GM21367 (cell line): ENCODE results near the gene REG3A.

ENCODE experiments used
- ATAC-seq: cut with Tn5 transposase; IDR thresholded peaks from one replicate; pipeline ENCODE4 v1.9.1; 2021; ENCODE audit not compliant: unreplicated experiment

REG3A gene

GRCh38 chr2:79122676-79123075, 36.9 kb downstream of the REG3A start:
- no peak for ATAC-seq

- ATAC-seq, result no peak
Measured at GRCh38 chr2:79120194-79120713, 39.3 kb downstream of the REG3A start, which contains the start of gene REG1A. Gene REG1A (plus strand): TSS chr2:79120488. CDS start chr2:79120862, 374 bp downstream.

DNA sequence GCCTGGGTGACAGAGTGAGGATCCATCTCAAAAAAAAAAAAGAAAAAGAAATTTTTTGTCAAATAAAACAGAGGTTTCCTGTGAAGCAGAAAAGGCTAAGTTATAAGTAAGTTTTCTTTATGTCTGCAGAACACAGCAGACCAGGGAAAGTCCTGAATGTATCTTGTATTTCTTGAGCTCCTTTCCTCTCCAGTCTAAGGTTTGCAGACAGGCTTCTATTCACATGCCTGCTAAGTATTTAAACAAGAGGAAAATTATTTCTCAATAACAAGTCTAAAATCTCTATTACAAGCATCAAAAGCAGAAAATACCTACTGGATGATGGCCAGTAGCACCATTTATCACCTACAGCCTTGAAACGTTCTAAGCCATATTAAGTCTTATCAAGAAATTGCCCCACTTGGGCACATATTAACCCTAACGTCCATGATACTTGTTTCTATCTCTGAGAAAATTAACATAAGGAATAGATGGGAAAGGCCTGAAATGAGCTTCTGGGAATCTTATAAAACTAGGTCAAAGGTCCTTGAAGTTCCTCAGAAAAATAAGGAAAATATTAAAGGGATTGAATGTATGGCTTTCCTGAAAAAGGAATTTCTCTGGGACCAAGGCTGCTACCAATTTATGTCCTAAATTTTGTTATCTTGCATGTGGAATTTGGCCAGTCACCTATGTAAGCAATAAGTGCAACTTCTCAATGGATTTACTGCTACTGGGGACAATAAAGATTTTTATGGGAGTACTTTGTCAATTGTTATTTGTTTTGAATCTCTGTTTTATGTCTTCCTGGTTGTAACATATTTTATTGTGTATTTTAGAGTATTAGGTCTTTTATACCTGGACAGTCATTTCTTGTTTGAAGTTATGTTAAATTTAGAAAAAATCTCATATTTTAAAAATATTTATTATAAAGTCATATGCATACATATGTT, 42.3 kb downstream of the REG3A start:
- no peak for ATAC-seq

- no peak for ATAC-seq
Measured at GRCh38 chr2:79114797-79115494, 44.6 kb downstream of the REG3A start.

DNA sequence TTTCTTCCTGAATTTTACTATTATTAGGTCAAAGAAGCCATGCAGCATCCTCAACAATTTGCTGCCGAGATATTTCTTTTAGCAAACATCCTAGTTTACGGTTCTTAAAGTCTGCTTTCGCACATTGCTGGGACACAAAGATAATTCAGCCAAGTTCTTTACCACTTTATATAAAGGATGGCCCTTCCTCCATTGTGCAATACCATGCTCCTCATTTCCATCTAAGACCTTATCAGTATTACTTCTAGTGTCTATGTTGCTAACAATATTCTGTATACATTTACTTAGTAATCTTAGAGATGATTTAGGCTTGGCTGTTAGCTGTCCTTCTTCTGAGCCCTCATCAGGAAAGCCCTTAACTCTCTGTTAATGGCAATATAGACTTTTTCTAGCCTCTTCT, 47.3 kb downstream of the REG3A start:
- no peak for ATAC-seq
